Lung (tissue), 12 donors: Measurements from ENCODE around the gene INIP. TPM values are rescaled to one million over a fixed set of nuclear protein-coding genes. Genes with fewer than 3 reads are reported as not detected.
A peak's percentile ranks its signal among the peaks of the same experiment; 100 is the strongest.

Source experiments
- ATAC-seq: fragments of 200-7000 bp; cut with Tn5 transposase; one replicate; pipeline ENCODE4 v1.9.1; 2020; ENCODE audit warnings: moderate number of reproducible peaks; ENCODE audit not compliant: insufficient read depth, low FRiP score
- DNase-seq, 3 donors: peaks; one replicate each; pipeline ENCODE4 v3.0.0-alpha.2; 2013 to 2017
- H3K27ac ChIP-seq, 2 donors: one replicate each; pipeline ENCODE4 v1.5.1; 2013; ENCODE audit warnings: mild to moderate bottlenecking in 2 of 2, moderate library complexity in 2 of 2, control low read depth in 1 of 2, inconsistent platforms in 1 of 2, low read depth in 1 of 2, low read length in 1 of 2
- H3K27me3 ChIP-seq, 3 donors: one replicate each; pipeline ENCODE4 v1.5.1; 2013; ENCODE audit warnings: low read length in 2 of 3; ENCODE audit not compliant: control insufficient read depth in 3 of 3, insufficient read depth in 3 of 3
- H3K36me3 ChIP-seq, 4 donors: one replicate each; pipeline ENCODE4 v1.5.1; 2013; ENCODE audit warnings: low read length in 4 of 4, mild to moderate bottlenecking in 1 of 4, moderate library complexity in 1 of 4; ENCODE audit not compliant: control insufficient read depth in 4 of 4, insufficient read depth in 4 of 4
- H3K4me1 ChIP-seq, 5 donors: one replicate each; pipeline ENCODE4 v1.5.1; 2013; ENCODE audit warnings: low read length in 5 of 5, mild to moderate bottlenecking in 2 of 5, moderate library complexity in 1 of 5; ENCODE audit not compliant: control insufficient read depth in 5 of 5, insufficient read depth in 5 of 5
- H3K4me3 ChIP-seq: one replicate; pipeline ENCODE4 v1.5.1; 2013; ENCODE audit warnings: mild to moderate bottlenecking, control low read depth, moderate library complexity
- H3K9ac ChIP-seq, 2 donors: one replicate each; pipeline ENCODE4 v1.5.1; 2013; ENCODE audit warnings: low read length in 2 of 2, control low read depth in 1 of 2; ENCODE audit not compliant: insufficient read depth in 1 of 2
- H3K9me3 ChIP-seq, 4 donors: one replicate each; pipeline ENCODE4 v1.5.1; 2013; ENCODE audit warnings: low read length in 3 of 4, mild to moderate bottlenecking in 1 of 4, moderate library complexity in 1 of 4; ENCODE audit not compliant: control insufficient read depth in 4 of 4, insufficient read depth in 3 of 4
- WGBS, 2 donors: extraction: QIAGEN DNeasy Blood & Tissue Kit; methylation state at CpG; one replicate each; pipeline ENCODE4 v1.1.7; 2013; 5-methylcytosine and 5-hydroxymethylcytosine counted together
- polyA plus RNA-seq, 2 donors: library from polyadenylated mRNA; stranded (reverse); fragments of 200-250 nt; gene quantifications; one replicate each; pipeline ENCODE4 v1.2.1, GENCODE V29; 2013
- total RNA-seq, 2 donors: library from RNA; depleted of rRNA in 1 of 2; stranded (reverse); fragments of >200 nt in 1 of 2; gene quantifications; one replicate each; pipeline ENCODE4 v1.2.1, GENCODE V29; 2014 to 2021
- TF ChIP-seq, protein P1 (sequence below): IDR thresholded peaks from 2 replicates; pipeline ENCODE4 v1.5.1; 2012; ENCODE audit warnings: mild to moderate bottlenecking; ENCODE audit errors: control extremely low read depth, extremely low read depth
- donor health status: control.
- donor health status: control.
- donor health status: Bipolar disorder and iron deficiency.
- donor health status: healthy.
- donor health status: DM: yes; HTN: yes; CAD: no.

INIP gene
- total and polyA plus RNA-seq, 4 donors: 9.1 to 25.8 (median 16.7) TPM

GRCh38 chr9:112719696-112720095, 1.8 kb upstream of the INIP start:
- WGBS, 2 donors: 66 to 85% methylated on average over 2 of the region's 2 CpGs
- Histone ChIP-seq H3K4me3 (no peak overlapping the region), H3K27me3 (no peaks in the 10 kb centered on the region), H3K9me3 (no peaks in the 10 kb centered on the region), H3K27ac (no peak overlapping the region), H3K36me3 (peaks cover 0 to 2% (median under 1%) of the 10 kb centered on the region in 4 donors), H3K9ac (no peak overlapping the region), H3K4me1 (peaks cover 0 to 8% (median 0%) of the 10 kb centered on the region in 5 donors)
- no peak for ATAC-seq
- TF ChIP-seq, protein P1, sequence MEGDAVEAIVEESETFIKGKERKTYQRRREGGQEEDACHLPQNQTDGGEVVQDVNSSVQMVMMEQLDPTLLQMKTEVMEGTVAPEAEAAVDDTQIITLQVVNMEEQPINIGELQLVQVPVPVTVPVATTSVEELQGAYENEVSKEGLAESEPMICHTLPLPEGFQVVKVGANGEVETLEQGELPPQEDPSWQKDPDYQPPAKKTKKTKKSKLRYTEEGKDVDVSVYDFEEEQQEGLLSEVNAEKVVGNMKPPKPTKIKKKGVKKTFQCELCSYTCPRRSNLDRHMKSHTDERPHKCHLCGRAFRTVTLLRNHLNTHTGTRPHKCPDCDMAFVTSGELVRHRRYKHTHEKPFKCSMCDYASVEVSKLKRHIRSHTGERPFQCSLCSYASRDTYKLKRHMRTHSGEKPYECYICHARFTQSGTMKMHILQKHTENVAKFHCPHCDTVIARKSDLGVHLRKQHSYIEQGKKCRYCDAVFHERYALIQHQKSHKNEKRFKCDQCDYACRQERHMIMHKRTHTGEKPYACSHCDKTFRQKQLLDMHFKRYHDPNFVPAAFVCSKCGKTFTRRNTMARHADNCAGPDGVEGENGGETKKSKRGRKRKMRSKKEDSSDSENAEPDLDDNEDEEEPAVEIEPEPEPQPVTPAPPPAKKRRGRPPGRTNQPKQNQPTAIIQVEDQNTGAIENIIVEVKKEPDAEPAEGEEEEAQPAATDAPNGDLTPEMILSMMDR: no peak
- no peak for DNase-seq

GRCh38 chr9:112719241-112719691, 1.3 kb upstream of the INIP start:
- TF ChIP-seq, protein P1: no peak
- Histone ChIP-seq H3K4me3 (no peak overlapping the region), H3K27me3 (no peaks in the 10 kb centered on the region), H3K4me1 (peaks cover 0 to 8% (median 0%) of the 10 kb centered on the region in 5 donors), H3K9ac (no peak overlapping the region), H3K9me3 (no peaks in the 10 kb centered on the region), H3K36me3 (peaks cover 0 to 4% (median under 1%) of the 10 kb centered on the region in 4 donors), H3K27ac (no peak overlapping the region)
- ATAC-seq: no peak
- WGBS, 2 donors: 87 to 90% methylated on average over 1 of the region's 1 CpG
- DNase-seq: peak in 2 of 3 donors; percentile 18 to 19

DNA sequence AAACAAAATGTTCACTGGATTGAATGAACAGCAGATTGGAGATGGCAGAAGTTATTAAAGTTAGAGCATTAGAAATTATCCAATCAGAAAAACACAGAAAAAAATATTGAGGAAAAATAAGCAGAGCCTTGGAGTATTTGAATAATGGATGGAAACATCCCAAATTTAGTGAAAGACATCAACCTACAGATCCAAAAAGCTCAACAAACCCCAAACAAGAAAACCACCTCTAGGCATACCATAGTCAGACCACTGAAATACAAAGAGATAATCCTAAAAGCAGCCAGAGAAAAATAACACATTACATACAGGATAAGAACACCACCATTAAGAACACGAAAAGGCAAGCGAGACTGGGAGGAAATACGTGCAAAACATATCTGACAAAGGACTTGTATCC, 5.2 kb downstream of the INIP start:
- WGBS, 2 donors: 94 to 97% methylated on average over 3 of the region's 3 CpGs
- Histone ChIP-seq H3K9ac (no peak overlapping the region), H3K4me3 (no peak overlapping the region), H3K9me3 (no peaks in the 10 kb centered on the region), H3K36me3 (peaks cover 0 to 13% (median 7%) of the 10 kb centered on the region in 4 donors), H3K27me3 (no peaks in the 10 kb centered on the region), H3K27ac (no peak overlapping the region), H3K4me1 (peaks cover 0 to 8% (median 0%) of the 10 kb centered on the region in 5 donors)
- TF ChIP-seq, protein P1: no peak
- DNase-seq (no peak), ATAC-seq (no peak)
